Keratinocyte (primary cell): ENCODE data around the gene UQCRC1. TPM values are rescaled to one million over a fixed set of nuclear protein-coding genes. Genes with fewer than 3 reads are reported as not detected.

Source experiments
- DNase-seq: peaks from one replicate; pipeline ENCODE4 v3.0.0-alpha.2; 2011; ENCODE audit warnings: low read depth, missing footprints, low spot score
- FAIRE-seq: peaks from 2 replicates; lab custom pipeline; 2011; peaks lifted over from hg19 to GRCh38; lab: Jason Lieb, UNC
- H2AFZ ChIP-seq: 2 replicates; pipeline ENCODE4 v1.6.0; 2012; ENCODE audit warnings: low read length, control low read depth, inconsistent platforms; ENCODE audit not compliant: control insufficient read depth
- H3K27ac ChIP-seq: 2 replicates; pipeline ENCODE4 v1.5.1; 2011; ENCODE audit warnings: low read length; ENCODE audit not compliant: control insufficient read depth, insufficient read depth
- H3K27me3 ChIP-seq: 3 replicates; pipeline ENCODE4 v1.6.0; 2011; ENCODE audit warnings: low read length; ENCODE audit not compliant: control insufficient read depth, insufficient read depth; ENCODE audit errors: extremely low read depth
- H3K36me3 ChIP-seq, 2 experiments: 2 replicates in 1 of 2; 3 replicates in 1 of 2; pipeline ENCODE4 v1.5.1; 2011; ENCODE audit warnings: low read length in 2 of 2, mild to moderate bottlenecking in 1 of 2; ENCODE audit not compliant: control insufficient read depth in 2 of 2, insufficient read depth in 2 of 2; ENCODE audit errors: extremely low read depth in 1 of 2
- H3K4me1 ChIP-seq: 3 replicates; pipeline ENCODE4 v1.5.1; 2011; ENCODE audit warnings: low read length; ENCODE audit not compliant: control insufficient read depth, insufficient read depth; ENCODE audit errors: extremely low read depth
- H3K4me2 ChIP-seq: 3 replicates; pipeline ENCODE4 v1.6.0; 2011; ENCODE audit warnings: low read depth, low read length; ENCODE audit not compliant: control insufficient read depth, insufficient read depth; ENCODE audit errors: extremely low read depth
- H3K4me3 ChIP-seq, 3 experiments: fragments of 200-600 bp in 1 of 3; sonication (generic) in 1 of 3; 2 replicates in 2 of 3; 3 replicates in 1 of 3; pipeline ENCODE4 v1.5.1; 2011 to 2016; ENCODE audit warnings: low read length in 3 of 3, mild to moderate bottlenecking in 3 of 3, control low read depth in 2 of 3, inconsistent platforms in 1 of 3, low read depth in 1 of 3, mixed read lengths in 1 of 3, mixed run types in 1 of 3, moderate library complexity in 1 of 3; ENCODE audit not compliant: control insufficient read depth in 2 of 3, insufficient read depth in 2 of 3; ENCODE audit errors: extremely low read depth in 1 of 3
- H3K79me2 ChIP-seq: 2 replicates; pipeline ENCODE4 v1.6.0; 2012; ENCODE audit warnings: low read length; ENCODE audit not compliant: control insufficient read depth, insufficient read depth
- H3K9ac ChIP-seq: 3 replicates; pipeline ENCODE4 v1.6.0; 2011; ENCODE audit warnings: low read length; ENCODE audit not compliant: control insufficient read depth, insufficient read depth; ENCODE audit errors: extremely low read depth
- H3K9me1 ChIP-seq: 3 replicates; pipeline ENCODE4 v1.6.0; 2011; ENCODE audit warnings: low read length; ENCODE audit not compliant: control insufficient read depth, insufficient read depth; ENCODE audit errors: extremely low read depth
- H3K9me3 ChIP-seq: 2 replicates; pipeline ENCODE4 v1.5.1; 2012; ENCODE audit warnings: low read depth, low read length; ENCODE audit not compliant: control insufficient read depth
- H4K20me1 ChIP-seq: 3 replicates; pipeline ENCODE4 v1.6.0; 2011; ENCODE audit warnings: low read length; ENCODE audit not compliant: control insufficient read depth, insufficient read depth; ENCODE audit errors: extremely low read depth
- CTCF ChIP-seq, 3 experiments: IDR thresholded peaks in 1 of 3; conservative IDR thresholded peaks in 1 of 3; optimal IDR thresholded peaks in 1 of 3; 2 replicates in 2 of 3; 3 replicates in 1 of 3; pipeline versions ENCODE3 to v1.5.1; 2011; ENCODE audit warnings: low read length in 3 of 3, mild to moderate bottlenecking in 3 of 3, moderate library complexity in 2 of 3, control low read depth in 1 of 3, inconsistent platforms in 1 of 3; ENCODE audit not compliant: insufficient read depth in 2 of 3; ENCODE audit errors: extremely low read depth in 1 of 3
- EZH2 ChIP-seq: IDR thresholded peaks from one replicate; pipeline ENCODE4 v1.6.1; 2012; ENCODE audit warnings: inconsistent platforms, mild to moderate bottlenecking, low read length, moderate library complexity
- dilution Hi-C: fragments of 300-500 bp; cut with MboI; formaldehyde crosslinking; loops from one replicate; pipeline ENCODE4 v1.7.0; 2020; ENCODE audit warnings: low sequenced_read_pairs; ENCODE audit not compliant: extremely low pct_ligation_motif_present
- polyA plus RNA-seq, 5 experiments: library from polyadenylated mRNA; depleted of rRNA in 3 of 5; stranded (reverse) in 3 of 5; stranded (forward) in 1 of 5; unstranded in 1 of 5; fragments of >200 nt; gene quantifications; 1 replicate in 1 of 5; 2 replicates in 3 of 5; 3 replicates in 1 of 5; pipeline versions ENCODE4 v1.2.1 to v1.2.3, GENCODE V29; 2011 to 2012; ENCODE audit warnings: missing spikeins in 2 of 5, low read depth in 1 of 5, low replicate concordance in 1 of 5

The UQCRC1 gene
- polyA plus RNA-seq, 1 donor (not counting 4 experiments of a cell fraction or from before 2014, with no cell fraction given), result 440 TPM

- DNase-seq (no peak), FAIRE-seq (no peak)
- Histone ChIP-seq H3K4me3 (no peak overlapping the region), H3K9ac (no peak overlapping the region), H3K9me1 (peaks cover 3% of the 10 kb centered on the region), H3K36me3 (peaks cover 48 to 50% of the 10 kb centered on the region in 2 experiments), H3K27ac (no peak overlapping the region), H3K4me1 (peaks cover 38% of the 10 kb centered on the region), H3K27me3 (no peaks in the 10 kb centered on the region), H2AFZ (no peak overlapping the region), H3K79me2 (no peaks in the 10 kb centered on the region), H4K20me1 (peaks cover 14% of the 10 kb centered on the region), H3K4me2 (no peak overlapping the region), H3K9me3 (no peaks in the 10 kb centered on the region)
- dilution Hi-C loops, result no loop called here
- TF ChIP-seq CTCF (optimal IDR thresholded peaks at IDR 0.05 in 1 of 3, IDR thresholded peaks at IDR 0.05 in 1 of 3, conservative IDR thresholded peaks at IDR 0.05 in 1 of 3; ENCODE audit: extremely low read depth in 1 of 3, insufficient read depth in 2 of 3, low read length in 3 of 3) (no peak), EZH2 (no peak)
Observed at GRCh38 chr3:48565186-48565585, 44.3 kb downstream of the UQCRC1 start.

DNA sequence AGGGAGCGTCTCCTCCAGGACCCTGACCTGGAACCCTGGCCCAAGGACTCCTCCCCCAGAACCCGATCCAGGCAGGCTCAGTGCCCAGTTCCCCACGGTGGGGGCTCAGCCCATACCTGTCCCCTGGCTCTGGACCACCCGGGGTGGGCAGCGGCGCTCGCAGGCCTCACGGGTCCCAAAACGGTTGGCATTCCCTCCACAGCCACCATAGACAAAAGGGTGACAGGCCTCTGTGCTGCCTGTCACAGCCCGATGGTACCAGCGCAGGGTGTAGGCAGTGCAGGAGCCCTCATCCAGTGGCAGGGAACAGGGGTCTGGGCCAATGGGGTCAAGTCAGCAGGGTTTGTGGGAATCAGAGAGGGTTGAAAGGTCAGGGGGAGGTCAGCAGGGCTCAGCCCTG is 44.8 kb downstream of the UQCRC1 start:
- H3K4me1 ChIP-seq, result peaks cover 38% of the 10 kb centered on the region
- peaks cover 45 to 49% of the 10 kb centered on the region in 2 experiments for H3K36me3 ChIP-seq
- dilution Hi-C loops, result no loop called here
- FAIRE-seq, result no peak
- no peaks in the 10 kb centered on the region for H3K79me2 ChIP-seq
- H3K9me3 ChIP-seq, result no peaks in the 10 kb centered on the region
- H3K27me3 ChIP-seq, result no peaks in the 10 kb centered on the region
- no peak overlapping the region for H3K27ac ChIP-seq
- no peak overlapping the region for H2AFZ ChIP-seq
- no peak overlapping the region for H3K4me2 ChIP-seq
- peaks cover 10% of the 10 kb centered on the region for H4K20me1 ChIP-seq
- DNase-seq, result no peak
- no peak overlapping the region for H3K4me3 ChIP-seq
- no peak overlapping the region for H3K9ac ChIP-seq
- TF ChIP-seq EZH2, result no peak
- TF ChIP-seq CTCF (optimal IDR thresholded peaks at IDR 0.05 in 1 of 3, IDR thresholded peaks at IDR 0.05 in 1 of 3, conservative IDR thresholded peaks at IDR 0.05 in 1 of 3; ENCODE audit: extremely low read depth in 1 of 3, insufficient read depth in 2 of 3, low read length in 3 of 3), result no peak
- peaks cover 3% of the 10 kb centered on the region for H3K9me1 ChIP-seq
